Uterus (tissue), 2 donors: ENCODE measurements around the gene CSTF1.

Source experiments
- POLR2A ChIP-seq, 2 donors: fragments of 450-650 bp; IDR thresholded peaks; one replicate each; pipeline ENCODE4 v1.6.1; 2016; ENCODE audit warnings: antibody characterized with exemption in 2 of 2, mild to moderate bottlenecking in 1 of 2, moderate library complexity in 1 of 2
- TF ChIP-seq, protein P1 (sequence below), 4 experiments: fragments of 200-600 bp in 2 of 4; fragments of 450-650 bp in 2 of 4; sonication (generic) in 2 of 4; IDR thresholded peaks; one replicate each; pipeline ENCODE4 v1.5.1; 2016 to 2019; ENCODE audit warnings: antibody characterized with exemption in 4 of 4, mild to moderate bottlenecking in 2 of 4, moderate library complexity in 1 of 4

DNA sequence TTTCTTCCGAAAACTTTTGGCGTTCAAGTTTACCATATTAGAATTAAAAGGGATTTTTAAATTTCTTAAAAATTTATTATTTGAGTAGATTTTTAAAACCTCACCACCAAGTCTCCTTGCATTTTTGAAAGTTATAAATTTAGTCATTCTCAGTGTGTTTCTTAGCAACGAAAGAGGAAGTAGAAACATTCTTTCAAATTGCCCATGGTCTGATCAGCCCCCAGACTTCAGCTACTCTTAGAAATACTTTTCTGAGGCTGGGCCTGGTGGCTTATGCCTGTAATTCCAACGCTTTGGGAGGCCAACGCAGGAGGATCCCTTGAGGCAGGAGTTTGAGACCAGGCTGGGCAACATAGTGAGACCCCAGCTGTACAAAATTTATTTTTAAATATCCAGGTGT lies 60.9 kb downstream of the CSTF1 start:
- TF ChIP-seq, protein P1, sequence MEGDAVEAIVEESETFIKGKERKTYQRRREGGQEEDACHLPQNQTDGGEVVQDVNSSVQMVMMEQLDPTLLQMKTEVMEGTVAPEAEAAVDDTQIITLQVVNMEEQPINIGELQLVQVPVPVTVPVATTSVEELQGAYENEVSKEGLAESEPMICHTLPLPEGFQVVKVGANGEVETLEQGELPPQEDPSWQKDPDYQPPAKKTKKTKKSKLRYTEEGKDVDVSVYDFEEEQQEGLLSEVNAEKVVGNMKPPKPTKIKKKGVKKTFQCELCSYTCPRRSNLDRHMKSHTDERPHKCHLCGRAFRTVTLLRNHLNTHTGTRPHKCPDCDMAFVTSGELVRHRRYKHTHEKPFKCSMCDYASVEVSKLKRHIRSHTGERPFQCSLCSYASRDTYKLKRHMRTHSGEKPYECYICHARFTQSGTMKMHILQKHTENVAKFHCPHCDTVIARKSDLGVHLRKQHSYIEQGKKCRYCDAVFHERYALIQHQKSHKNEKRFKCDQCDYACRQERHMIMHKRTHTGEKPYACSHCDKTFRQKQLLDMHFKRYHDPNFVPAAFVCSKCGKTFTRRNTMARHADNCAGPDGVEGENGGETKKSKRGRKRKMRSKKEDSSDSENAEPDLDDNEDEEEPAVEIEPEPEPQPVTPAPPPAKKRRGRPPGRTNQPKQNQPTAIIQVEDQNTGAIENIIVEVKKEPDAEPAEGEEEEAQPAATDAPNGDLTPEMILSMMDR (IDR thresholded peaks at IDR 0.05): no peak
- TF ChIP-seq POLR2A (IDR thresholded peaks at IDR 0.05): no peak
